Suprapubic skin (tissue), 4 donors: ENCODE measurements around the gene STK32B. TPM values are rescaled to one million over a fixed set of nuclear protein-coding genes. Genes with fewer than 3 reads are reported as not detected.
A peak's percentile ranks its signal among the peaks of the same experiment; 100 is the strongest.

Source experiments
- DNase-seq, 2 donors: peaks; one replicate each; pipeline ENCODE4 v3.0.0-alpha.2; 2019; ENCODE audit warnings: low spot score in 2 of 2
- H3K27ac ChIP-seq: fragments of 200-600 bp; sonication (generic); one replicate; pipeline ENCODE4 v1.5.1; 2019
- H3K27me3 ChIP-seq: fragments of 200-600 bp; sonication (generic); one replicate; pipeline ENCODE4 v1.5.1; 2019
- H3K36me3 ChIP-seq: fragments of 200-600 bp; sonication (generic); one replicate; pipeline ENCODE4 v1.5.1; 2019
- H3K4me1 ChIP-seq: fragments of 200-600 bp; sonication (generic); one replicate; pipeline ENCODE4 v1.5.1; 2019
- H3K4me3 ChIP-seq: fragments of 200-600 bp; sonication (generic); one replicate; pipeline ENCODE4 v1.5.1; 2019; ENCODE audit warnings: mild to moderate bottlenecking
- H3K9me3 ChIP-seq: fragments of 200-600 bp; sonication (generic); one replicate; pipeline ENCODE4 v1.5.1; 2019
- EP300 ChIP-seq: sonication (generic); formaldehyde crosslinking; IDR thresholded peaks from one replicate; pipeline ENCODE4 v1.6.1; 2017; ENCODE audit warnings: antibody characterized with exemption
- POLR2A ChIP-seq, 2 donors: fragments of 450-650 bp; IDR thresholded peaks; one replicate each; pipeline ENCODE4 v1.6.1; 2017; ENCODE audit warnings: antibody characterized with exemption in 2 of 2, mild to moderate bottlenecking in 2 of 2, moderate library complexity in 2 of 2
- POLR2AphosphoS5 ChIP-seq, 3 donors: sonication (generic); formaldehyde crosslinking; IDR thresholded peaks; one replicate each; pipeline ENCODE4 v1.6.1; 2017; ENCODE audit warnings: antibody characterized with exemption in 3 of 3
- WGBS: methylation state at CpG from one replicate; pipeline ENCODE4 v1.1.5; 2018; 5-methylcytosine and 5-hydroxymethylcytosine counted together
- total RNA-seq, 4 donors: library from RNA; depleted of rRNA; stranded (reverse); fragments of >200 nt; gene quantifications; one replicate each; pipeline ENCODE4 v1.1.0, GENCODE V29; 2016
- TF ChIP-seq, protein P1 (sequence below), 2 donors: fragments of 200-600 bp in 1 of 2; fragments of 450-650 bp in 1 of 2; sonication (generic) in 1 of 2; IDR thresholded peaks; one replicate each; pipeline ENCODE4 v1.5.1; 2016 to 2019; ENCODE audit warnings: antibody characterized with exemption in 2 of 2, mild to moderate bottlenecking in 1 of 2, moderate library complexity in 1 of 2

The STK32B gene
- total RNA-seq, 4 donors from 2014 or later: 0.76 to 2.2 (median 1.2) TPM

GRCh38 chr4:5469861-5470260, 418.6 kb downstream of the STK32B start:
- H3K4me1 ChIP-seq: no peaks in the 10 kb centered on the region

DNA sequence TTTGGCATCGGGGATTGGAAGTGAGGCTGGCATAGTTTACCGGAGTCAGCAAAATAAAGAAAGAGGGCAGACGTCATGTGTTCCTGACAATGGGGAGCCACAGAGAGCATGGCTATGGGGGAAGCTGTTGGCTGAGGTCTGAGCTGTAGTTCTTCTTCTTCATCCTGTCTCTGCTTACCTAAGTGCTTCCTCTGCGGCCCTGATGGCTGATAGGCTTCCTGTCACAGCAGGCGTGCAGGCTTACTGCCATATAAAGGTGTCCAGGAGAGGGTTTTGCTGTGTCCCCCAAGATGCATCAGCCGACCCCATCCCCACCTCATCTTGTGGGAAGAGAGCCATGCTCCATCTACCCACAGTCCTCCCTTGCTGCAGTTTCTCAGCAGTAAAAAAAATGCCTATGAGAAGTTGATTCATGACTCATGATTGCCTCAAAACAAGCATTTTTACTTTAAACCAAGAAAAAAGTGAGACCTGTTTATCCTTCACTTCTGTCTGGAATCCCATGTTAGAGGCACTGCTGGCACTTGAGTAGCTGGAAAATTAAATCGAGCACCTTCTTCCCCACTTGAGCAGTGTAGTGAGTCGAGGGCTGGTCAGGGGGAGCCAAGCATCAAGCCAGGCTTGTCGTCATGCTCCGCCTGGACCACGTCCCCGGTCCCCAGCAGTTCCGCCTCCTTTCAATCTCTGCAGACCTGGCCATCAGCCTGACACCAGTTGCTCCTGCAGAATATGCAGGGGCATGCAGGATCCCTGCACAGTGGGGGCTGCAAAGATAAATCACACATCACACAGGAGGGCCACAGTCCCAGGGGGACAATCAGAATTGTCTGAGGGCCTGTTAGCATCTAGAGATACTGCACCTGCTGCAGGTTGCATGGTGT, 419.3 kb downstream of the STK32B start:
- DNase-seq: peak in 1 of 2 donors; percentile 34
- Histone ChIP-seq H3K27me3 (no peaks in the 10 kb centered on the region), H3K9me3 (no peaks in the 10 kb centered on the region), H3K36me3 (no peaks in the 10 kb centered on the region), H3K4me1 (no peaks in the 10 kb centered on the region), H3K27ac (no peak overlapping the region), H3K4me3 (no peak overlapping the region)
- no peak for TF ChIP-seq EP300
- TF ChIP-seq, protein P1, sequence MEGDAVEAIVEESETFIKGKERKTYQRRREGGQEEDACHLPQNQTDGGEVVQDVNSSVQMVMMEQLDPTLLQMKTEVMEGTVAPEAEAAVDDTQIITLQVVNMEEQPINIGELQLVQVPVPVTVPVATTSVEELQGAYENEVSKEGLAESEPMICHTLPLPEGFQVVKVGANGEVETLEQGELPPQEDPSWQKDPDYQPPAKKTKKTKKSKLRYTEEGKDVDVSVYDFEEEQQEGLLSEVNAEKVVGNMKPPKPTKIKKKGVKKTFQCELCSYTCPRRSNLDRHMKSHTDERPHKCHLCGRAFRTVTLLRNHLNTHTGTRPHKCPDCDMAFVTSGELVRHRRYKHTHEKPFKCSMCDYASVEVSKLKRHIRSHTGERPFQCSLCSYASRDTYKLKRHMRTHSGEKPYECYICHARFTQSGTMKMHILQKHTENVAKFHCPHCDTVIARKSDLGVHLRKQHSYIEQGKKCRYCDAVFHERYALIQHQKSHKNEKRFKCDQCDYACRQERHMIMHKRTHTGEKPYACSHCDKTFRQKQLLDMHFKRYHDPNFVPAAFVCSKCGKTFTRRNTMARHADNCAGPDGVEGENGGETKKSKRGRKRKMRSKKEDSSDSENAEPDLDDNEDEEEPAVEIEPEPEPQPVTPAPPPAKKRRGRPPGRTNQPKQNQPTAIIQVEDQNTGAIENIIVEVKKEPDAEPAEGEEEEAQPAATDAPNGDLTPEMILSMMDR (IDR thresholded peaks at IDR 0.05): no peak
- no peak for TF ChIP-seq POLR2AphosphoS5 (IDR thresholded peaks at IDR 0.05)
- no peak for TF ChIP-seq POLR2A (IDR thresholded peaks at IDR 0.05)
- 81% methylated on average over 12 of the region's 13 CpGs for WGBS

More at GRCh38 chr4:5469861-5470260, 418.6 kb downstream of the STK32B start:
- H3K9me3 ChIP-seq: no peaks in the 10 kb centered on the region
- peak in 1 of 2 donors; percentile 18 for DNase-seq
- H3K36me3 ChIP-seq: no peaks in the 10 kb centered on the region
- TF ChIP-seq EP300 (no peak), POLR2AphosphoS5 (IDR thresholded peaks at IDR 0.05) (no peak), POLR2A (IDR thresholded peaks at IDR 0.05) (no peak)
- TF ChIP-seq, protein P1 (IDR thresholded peaks at IDR 0.05): no peak
- H3K4me3 ChIP-seq: no peak overlapping the region
- whole genome bisulfite sequencing: 77% methylated on average over 5 of the region's 5 CpGs
- no peak overlapping the region for H3K27ac ChIP-seq
- H3K27me3 ChIP-seq: no peaks in the 10 kb centered on the region

- WGBS: 73% methylated on average over 7 of the region's 7 CpGs
- Histone ChIP-seq H3K4me3 (no peak overlapping the region), H3K27me3 (no peaks in the 10 kb centered on the region), H3K36me3 (no peaks in the 10 kb centered on the region), H3K9me3 (no peaks in the 10 kb centered on the region), H3K4me1 (no peaks in the 10 kb centered on the region), H3K27ac (no peak overlapping the region)
- TF ChIP-seq, protein P1 (IDR thresholded peaks at IDR 0.05): no peak
- TF ChIP-seq EP300 (no peak), POLR2A (IDR thresholded peaks at IDR 0.05) (no peak), POLR2AphosphoS5 (IDR thresholded peaks at IDR 0.05) (no peak)
- DNase-seq: peak in 1 of 2 donors; percentile 50
These were observed 419.9 kb downstream of the STK32B start for GRCh38 chr4:5471206-5471605.

- TF ChIP-seq, protein P1 (IDR thresholded peaks at IDR 0.05): no peak
- TF ChIP-seq POLR2A (IDR thresholded peaks at IDR 0.05) (no peak), POLR2AphosphoS5 (IDR thresholded peaks at IDR 0.05) (no peak), EP300 (no peak)
- Histone ChIP-seq H3K36me3 (no peaks in the 10 kb centered on the region), H3K4me3 (no peak overlapping the region), H3K9me3 (no peaks in the 10 kb centered on the region), H3K4me1 (no peaks in the 10 kb centered on the region), H3K27me3 (no peaks in the 10 kb centered on the region), H3K27ac (no peak overlapping the region)
- 82% methylated on average over 7 of the region's 7 CpGs for WGBS
- peak in 1 of 2 donors; percentile 31 for DNase-seq
These were observed 420.4 kb downstream of the STK32B start for GRCh38 chr4:5471691-5472090.

- TF ChIP-seq POLR2A (IDR thresholded peaks at IDR 0.05) (no peak), EP300 (no peak), POLR2AphosphoS5 (IDR thresholded peaks at IDR 0.05) (no peak)
- TF ChIP-seq, protein P1 (IDR thresholded peaks at IDR 0.05): no peak
- no peaks in the 10 kb centered on the region for H3K27me3 ChIP-seq
- H3K4me3 ChIP-seq: no peak overlapping the region
- 90% methylated on average over 6 of the region's 6 CpGs for WGBS
- H3K36me3 ChIP-seq: no peaks in the 10 kb centered on the region
- H3K4me1 ChIP-seq: no peaks in the 10 kb centered on the region
- no peaks in the 10 kb centered on the region for H3K9me3 ChIP-seq
- DNase-seq: peak in 1 of 2 donors; percentile 65
- no peak overlapping the region for H3K27ac ChIP-seq
These were observed 420.9 kb downstream of the STK32B start for GRCh38 chr4:5472160-5472591.
